ENCODE measurements around the gene CD209. TPM values are rescaled to one million over a fixed set of nuclear protein-coding genes. Genes with fewer than 3 reads are reported as not detected.
"Not testable (repeated sequence)": the region's sequence is repeated elsewhere in the genome, so short reads cannot be mapped to it uniquely, and the experiment has no call there.

CD209 gene
- not detected in 2 replicates for total RNA-seq

GRCh38 chr19:7746903-7747884 lies at the start of gene CD209:
Gene CD209, minus strand, starts transcription at chr19:7747534. Its CDS starts 23 bp downstream, at chr19:7747511.
- H3K4me3 ChIP-seq (ENCODE audit: low read depth, low read length) = no peak within 1 kb of the TSS
- no peak for DNase-seq (ENCODE audit: low read depth)
- TF ChIP-seq CTCF (IDR thresholded peaks at IDR 0.05; ENCODE audit: insufficient read depth, low read depth, low read length) = no peak

GRCh38 chr19:7795555-7796161 lies 48.3 kb upstream of the CD209 start:
- H3K4me3 ChIP-seq (ENCODE audit: low read depth, low read length) = no peak overlapping the region
- DNase-seq (ENCODE audit: low read depth) = no peak
- no peak for TF ChIP-seq CTCF (IDR thresholded peaks at IDR 0.05; ENCODE audit: insufficient read depth, low read depth, low read length)

- no peak for DNase-seq (ENCODE audit: low read depth)
- no peak for TF ChIP-seq CTCF (IDR thresholded peaks at IDR 0.05; ENCODE audit: insufficient read depth, low read depth, low read length)
- no peak overlapping the region for H3K4me3 ChIP-seq (ENCODE audit: low read depth, low read length)
Measured at GRCh38 chr19:7793493-7793892, 46.2 kb upstream of the CD209 start.

- H3K4me3 ChIP-seq (ENCODE audit: low read depth, low read length); DNase-seq (ENCODE audit: low read depth): not testable (repeated sequence)
Measured at GRCh38 chr19:7792701-7793100, 45.4 kb upstream of the CD209 start.

- peak; percentile 80 for DNase-seq (ENCODE audit: low read depth)
Measured at GRCh38 chr19:7792281-7792680, 44.9 kb upstream of the CD209 start.

GRCh38 chr19:7790416-7790815 lies 43.1 kb upstream of the CD209 start:
- no peak for TF ChIP-seq CTCF (IDR thresholded peaks at IDR 0.05; ENCODE audit: insufficient read depth, low read depth, low read length)
- no peak overlapping the region for H3K4me3 ChIP-seq (ENCODE audit: low read depth, low read length)
- DNase-seq (ENCODE audit: low read depth) = no peak

More at GRCh38 chr19:7792281-7792680, 44.9 kb upstream of the CD209 start:
- H3K4me3 ChIP-seq (ENCODE audit: low read depth, low read length) = no peak overlapping the region
- no peak for TF ChIP-seq CTCF (IDR thresholded peaks at IDR 0.05; ENCODE audit: insufficient read depth, low read depth, low read length)

- TF ChIP-seq CTCF (IDR thresholded peaks at IDR 0.05; ENCODE audit: insufficient read depth, low read depth, low read length) = no peak
- no peak for DNase-seq (ENCODE audit: low read depth)
- H3K4me3 ChIP-seq (ENCODE audit: low read depth, low read length) = no peak overlapping the region
Measured at GRCh38 chr19:7789447-7789846, 42.1 kb upstream of the CD209 start.

Measured in fibroblast of villous mesenchyme (primary cell).